WI38 (cell line): ENCODE measurements around the gene PTPRG.

Experiments
- H3K4me3 ChIP-seq: 2 replicates; pipeline ENCODE4 v1.5.1; 2011; ENCODE audit warnings: low read depth, mild to moderate bottlenecking, control low read depth, low read length
- CTCF ChIP-seq: IDR thresholded peaks from 2 replicates; pipeline ENCODE4 v1.5.1; 2012; ENCODE audit warnings: low read depth, mild to moderate bottlenecking, control low read depth, low read length

Gene PTPRG

GRCh38 chr3:61960976-61961375, 399.6 kb downstream of the PTPRG start:
- no peak for TF ChIP-seq CTCF
- H3K4me3 ChIP-seq, result no peak overlapping the region

- TF ChIP-seq CTCF, result no peak
- no peak overlapping the region for H3K4me3 ChIP-seq
Observed at GRCh38 chr3:61961900-61962299, 400.5 kb downstream of the PTPRG start.

GRCh38 chr3:61964566-61964965, 403.2 kb downstream of the PTPRG start:
- no peak for TF ChIP-seq CTCF
- H3K4me3 ChIP-seq, result no peak overlapping the region

GRCh38 chr3:61965770-61966131, 404.4 kb downstream of the PTPRG start:
- no peak overlapping the region for H3K4me3 ChIP-seq
- TF ChIP-seq CTCF, result no peak

GRCh38 chr3:61966200-61966599, 404.8 kb downstream of the PTPRG start:
- TF ChIP-seq CTCF, result no peak
- no peak overlapping the region for H3K4me3 ChIP-seq

GRCh38 chr3:61967019-61967418, 405.6 kb downstream of the PTPRG start:
- no peak overlapping the region for H3K4me3 ChIP-seq
- no peak for TF ChIP-seq CTCF

GRCh38 chr3:61967937-61968336, 406.6 kb downstream of the PTPRG start:
- H3K4me3 ChIP-seq, result no peak overlapping the region
- no peak for TF ChIP-seq CTCF
